22Rv1 (cell line): ENCODE measurements around the gene PDGFRA.

Source experiments
- H3K27ac ChIP-seq: fragments of 450-650 bp; 2 replicates; pipeline ENCODE4 v1.5.1; 2017
- CTCF ChIP-seq: fragments of 450-650 bp; IDR thresholded peaks from 2 replicates; pipeline ENCODE4 v1.5.1; 2017; ENCODE audit warnings: mild to moderate bottlenecking
- ZFX ChIP-seq: fragments of 450-650 bp; IDR thresholded peaks from 2 replicates; pipeline ENCODE4 v1.6.1; 2017; ENCODE audit warnings: antibody characterized with exemption, borderline replicate concordance

The PDGFRA gene

GRCh38 chr4:54192811-54193210 lies 36.3 kb upstream of the PDGFRA start:
- TF ChIP-seq ZFX, result no peak
- 0 out of 2 replicates have a peak, but pooled peaks have one; percentile 4 for TF ChIP-seq CTCF

GRCh38 chr4:54197926-54198325 lies 31.2 kb upstream of the PDGFRA start:
- TF ChIP-seq ZFX (no peak), CTCF (no peak)
- no peak overlapping the region for H3K27ac ChIP-seq

More at GRCh38 chr4:54192811-54193210, 36.3 kb upstream of the PDGFRA start:
- H3K27ac ChIP-seq, result no peak overlapping the region

DNA sequence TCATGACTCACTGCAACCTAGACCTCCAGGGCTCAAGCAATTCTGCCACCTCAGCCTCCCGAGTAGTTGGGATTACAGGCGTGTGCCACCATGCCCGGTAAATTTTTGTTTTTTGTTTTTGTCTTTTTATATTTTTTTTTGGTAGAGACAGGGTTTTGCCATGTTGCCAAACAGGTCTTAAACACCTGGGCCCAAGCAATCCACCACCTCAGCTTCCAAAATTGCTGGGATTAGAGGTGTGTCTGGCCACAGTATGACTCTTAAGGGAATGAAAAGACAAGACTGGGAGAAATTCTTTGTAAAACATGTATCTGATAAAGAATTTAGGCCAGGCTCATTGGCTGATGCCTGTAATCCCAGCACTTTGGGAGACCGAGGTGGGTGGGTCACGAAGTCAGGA lies 29.2 kb upstream of the PDGFRA start:
- TF ChIP-seq ZFX, result no peak
- no peak for TF ChIP-seq CTCF
- no peak overlapping the region for H3K27ac ChIP-seq

DNA sequence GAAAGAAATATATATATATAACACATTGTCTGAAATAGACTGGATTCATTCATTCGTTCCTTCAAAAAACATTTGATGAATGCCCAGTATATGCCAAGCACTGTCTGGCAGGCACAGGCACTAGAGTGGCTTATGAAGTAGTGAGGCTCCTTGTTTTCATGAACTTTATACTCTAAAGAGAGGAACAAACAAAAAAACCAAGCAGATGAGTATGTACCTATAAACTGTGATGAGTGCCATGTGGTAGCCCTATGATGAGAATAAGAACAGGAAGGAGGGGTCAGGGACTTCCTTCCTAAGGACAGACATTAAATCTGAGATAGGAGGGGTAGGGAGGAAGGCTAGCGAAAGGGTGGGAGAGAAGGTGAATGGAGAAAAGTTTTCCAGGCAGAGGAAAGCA lies 19.5 kb upstream of the PDGFRA start:
- no peak overlapping the region for H3K27ac ChIP-seq
- TF ChIP-seq ZFX, result no peak
- TF ChIP-seq CTCF, result no peak

DNA sequence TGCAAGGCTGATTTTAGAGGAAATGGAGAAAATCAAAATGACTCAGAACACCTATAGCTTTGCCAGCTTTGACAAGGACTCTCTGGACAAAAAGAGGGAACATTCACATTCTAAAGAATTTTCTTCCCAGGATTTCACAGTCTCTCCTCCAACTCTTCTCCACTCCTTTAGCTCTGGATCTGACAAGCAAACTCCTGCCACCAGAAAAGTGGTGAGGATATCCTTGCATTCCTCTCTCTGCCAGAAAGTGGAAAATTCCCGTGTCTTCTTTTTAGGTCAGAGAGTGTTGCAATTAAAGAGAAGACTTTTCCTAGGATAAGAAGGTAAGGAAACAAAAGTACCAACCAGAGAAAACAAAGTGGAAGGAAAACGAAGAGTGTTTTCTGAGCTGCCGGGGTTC lies 16.1 kb upstream of the PDGFRA start:
- no peak overlapping the region for H3K27ac ChIP-seq
- TF ChIP-seq ZFX, result no peak
- no peak for TF ChIP-seq CTCF

- no peak overlapping the region for H3K27ac ChIP-seq
- no peak for TF ChIP-seq ZFX
- TF ChIP-seq CTCF, result no peak
Observed at GRCh38 chr4:54213761-54214160, 15.3 kb upstream of the PDGFRA start.

- TF ChIP-seq ZFX (no peak), CTCF (no peak)
- no peak overlapping the region for H3K27ac ChIP-seq
Observed at GRCh38 chr4:54215379-54216077, 13.6 kb upstream of the PDGFRA start.
